HepG2 (cell line): Measurements from ENCODE around the gene HMMR. TPM values are rescaled to one million over a fixed set of nuclear protein-coding genes. Genes with fewer than 3 reads are reported as not detected.

Source experiments
- ATAC-seq: fragments of 200-7000 bp; cut with Tn5 transposase; 3 replicates; pipeline ENCODE4 v1.9.1; 2020; ENCODE audit warnings: mild to moderate bottlenecking, moderate library complexity
- BruUV-seq: library from RNA; stranded (reverse); fragments of 400-500 nt; replicated peaks from 2 replicates; lab custom pipeline; 2021; lab: Mats Ljungman, UMichigan
- CTCF ChIA-PET: fragments of 300-600 bp; formaldehyde crosslinking; extraction: SDS; loops from one replicate; lab custom pipeline; 2021; ENCODE audit warnings: low total read pairs, inconsistent platforms, low intra/inter-chr PET ratio; lab: Yijun Ruan, JAX
- POLR2A ChIA-PET: fragments of 350-600 bp; sonication (Branson Sonifier 250); formaldehyde crosslinking; loops from one replicate; lab custom pipeline; 2020; ENCODE audit warnings: antibody characterized with exemption, inconsistent platforms; lab: Yijun Ruan, JAX
- DNase-seq: peaks from one replicate; pipeline ENCODE4 v3.0.0-alpha.2; 2015; ENCODE audit warnings: low spot score
- FAIRE-seq: peaks from 3 replicates; lab custom pipeline; 2011; peaks lifted over from hg19 to GRCh38; lab: Jason Lieb, UNC
- H2AFZ ChIP-seq: one replicate; pipeline ENCODE4 v1.6.1; 2011; ENCODE audit warnings: low read length, inconsistent platforms
- H3K27ac ChIP-seq: fragments of 300-600 bp; 3 replicates; pipeline ENCODE4 v1.8.0; 2011; ENCODE audit warnings: mixed run types, mild to moderate bottlenecking, mixed read lengths, low read length, inconsistent platforms; ENCODE audit not compliant: insufficient read depth; ENCODE audit errors: extremely low read length
- H3K27me3 ChIP-seq, 2 experiments: fragments of 200-600 bp in 1 of 2; 2 replicates in 1 of 2; 3 replicates in 1 of 2; pipeline versions ENCODE4 v1.6.0 to v1.8.0; 2011; ENCODE audit warnings: low read length in 2 of 2, mild to moderate bottlenecking in 2 of 2, moderate library complexity in 2 of 2, inconsistent platforms in 1 of 2; ENCODE audit not compliant: insufficient read depth in 2 of 2, control insufficient read depth in 1 of 2
- H3K36me3 ChIP-seq, 2 experiments: fragments of 200-600 bp in 1 of 2; replicated peaks in 1 of 2; 2 replicates in 1 of 2; 3 replicates in 1 of 2; pipeline versions ENCODE4 v1.5.1 to v1.8.0; 2011; ENCODE audit warnings: low read length in 2 of 2, inconsistent platforms in 1 of 2; ENCODE audit not compliant: insufficient read depth in 2 of 2, control insufficient read depth in 1 of 2
- H3K4me1 ChIP-seq: 2 replicates; pipeline ENCODE4 v1.5.1; 2012; ENCODE audit warnings: low read length, inconsistent platforms; ENCODE audit not compliant: insufficient read depth
- H3K4me2 ChIP-seq: 2 replicates; pipeline ENCODE4 v1.6.0; 2011; ENCODE audit warnings: low read depth, low read length, inconsistent platforms
- H3K4me3 ChIP-seq, 3 experiments: fragments of 200-600 bp in 1 of 3; sonication (generic), shearing (Covaris generic) in 1 of 3; replicated peaks in 1 of 3; 2 replicates each; pipeline ENCODE4 v1.5.1; 2011 to 2016; ENCODE audit warnings: low read length in 3 of 3, inconsistent platforms in 2 of 3, low read depth in 2 of 3, mild to moderate bottlenecking in 2 of 3, control low read depth in 1 of 3, mixed read lengths in 1 of 3; ENCODE audit not compliant: insufficient read depth in 1 of 3
- H3K79me2 ChIP-seq: one replicate; pipeline ENCODE4 v1.6.1; 2011; ENCODE audit warnings: low read length, inconsistent platforms; ENCODE audit not compliant: insufficient read depth
- H3K9ac ChIP-seq: 2 replicates; pipeline ENCODE4 v1.6.0; 2011; ENCODE audit warnings: mild to moderate bottlenecking, low read depth, low read length, inconsistent platforms; ENCODE audit not compliant: insufficient read depth
- H3K9me3 ChIP-seq: 2 replicates; pipeline ENCODE4 v1.5.1; 2012; ENCODE audit warnings: mild to moderate bottlenecking, low read length
- H4K20me1 ChIP-seq: 2 replicates; pipeline ENCODE4 v1.6.0; 2011; ENCODE audit warnings: inconsistent platforms, mild to moderate bottlenecking, low read length, moderate library complexity; ENCODE audit not compliant: insufficient read depth
- AHR ChIP-seq: IDR thresholded peaks from 2 replicates; pipeline ENCODE4 v1.6.1; 2018; ENCODE audit warnings: missing genetic modification reagents, missing compliant biosample characterization
- ATRX ChIP-seq: sonication (generic); formaldehyde crosslinking; IDR thresholded peaks from 2 replicates; pipeline ENCODE4 v1.4.0; 2020; ENCODE audit warnings: missing genetic modification reagents, borderline replicate concordance
- BRF2 ChIP-seq: sonication (generic); formaldehyde crosslinking; IDR thresholded peaks from 2 replicates; pipeline ENCODE4 v1.8.1; 2022; ENCODE audit warnings: mild to moderate bottlenecking, missing genetic modification reagents
- CBFB ChIP-seq: sonication (generic); formaldehyde crosslinking; IDR thresholded peaks from 2 replicates; pipeline ENCODE4 v1.4.0; 2020; ENCODE audit warnings: missing genetic modification reagents
- CREB1 ChIP-seq, 2 experiments: fragments of 450-650 bp in 1 of 2; IDR thresholded peaks; 2 replicates each; pipeline ENCODE4 v1.6.1; 2016 to 2017; ENCODE audit warnings: control low read depth in 1 of 2, mild to moderate bottlenecking in 1 of 2, missing compliant biosample characterization in 1 of 2, missing genetic modification characterization in 1 of 2
- HBP1 ChIP-seq: IDR thresholded peaks from 2 replicates; pipeline ENCODE4 v1.6.1; 2016; ENCODE audit warnings: low read depth, control low read depth
- HMGA1 ChIP-seq: sonication (generic); formaldehyde crosslinking; conservative IDR thresholded peaks from 2 replicates; pipeline ENCODE4 v1.4.0; 2020; ENCODE audit warnings: missing genetic modification reagents
- HNRNPLL ChIP-seq: fragments of 200-400 bp; formaldehyde crosslinking; IDR thresholded peaks from 2 replicates; pipeline ENCODE4 v1.6.1; 2017; ENCODE audit warnings: mild to moderate bottlenecking, low read depth, low read length; ENCODE audit not compliant: poor library complexity, severe bottlenecking
- KDM5A ChIP-seq: fragments of 200-600 bp; sonication (generic); IDR thresholded peaks from 2 replicates; pipeline ENCODE4 v1.7.0; 2018; ENCODE audit warnings: antibody characterized with exemption, mild to moderate bottlenecking, low read length, borderline replicate concordance
- KDM6A ChIP-seq: IDR thresholded peaks from 2 replicates; pipeline ENCODE4 v1.6.1; 2016; ENCODE audit warnings: low read depth
- PCBP1 ChIP-seq: fragments of 200-400 bp; formaldehyde crosslinking; IDR thresholded peaks from 2 replicates; pipeline ENCODE4 v1.6.1; 2017; ENCODE audit warnings: mild to moderate bottlenecking, low read depth, low read length, borderline replicate concordance
- SRF ChIP-seq: IDR thresholded peaks from 2 replicates; pipeline ENCODE4 v1.6.1; 2011; ENCODE audit warnings: mild to moderate bottlenecking, low read depth, low read length, moderate library complexity
- TRIM24 ChIP-seq: sonication (generic); formaldehyde crosslinking; IDR thresholded peaks from 2 replicates; pipeline ENCODE4 v1.8.0; 2022; ENCODE audit warnings: mild to moderate bottlenecking, missing genetic modification reagents
- ZNF121 ChIP-seq: sonication (generic); formaldehyde crosslinking; IDR thresholded peaks from 2 replicates; pipeline ENCODE4 v1.5.0; 2020; ENCODE audit warnings: mild to moderate bottlenecking, missing genetic modification reagents
- ZNF337 ChIP-seq: sonication (generic); formaldehyde crosslinking; IDR thresholded peaks from 2 replicates; pipeline ENCODE4 v1.5.1; 2020; ENCODE audit warnings: missing genetic modification reagents, low read depth, mild to moderate bottlenecking, borderline replicate concordance
- ZXDC ChIP-seq: sonication (generic); formaldehyde crosslinking; IDR thresholded peaks from 2 replicates; pipeline ENCODE4 v1.5.0; 2020; ENCODE audit warnings: mild to moderate bottlenecking, missing genetic modification reagents
- WGBS: methylation state at CpG from one replicate; pipeline ENCODE4 v1.1.6; 2017; ENCODE audit warnings: low lambda C conversion rate; 5-methylcytosine and 5-hydroxymethylcytosine counted together
- in situ Hi-C: cut with HindIII; loops from 2 replicates; pipeline ENCODE4 v1.10.0; 2017; ENCODE audit warnings: low pct_unique_long_range_greater_than_20kb; ENCODE audit not compliant: extremely low pct_ligation_motif_present
- intact Hi-C: fragments of 100-400 bp; cut with micrococcal nuclease; formaldehyde crosslinking; loops from one replicate; pipeline ENCODE4 v1.10.0; 2022; ENCODE audit not compliant: unreplicated experiment
- polyA plus RNA-seq, 8 experiments: library from polyadenylated mRNA; depleted of rRNA in 3 of 8; stranded (reverse) in 7 of 8; unstranded in 1 of 8; fragments of >200 nt; fragmentation: Illumina TruSeq in 4 of 8; extraction: Trizol in 4 of 8; gene quantifications; 2 replicates each; pipeline versions ENCODE4 v1.2.1 to v1.2.3, GENCODE V29; 2011 to 2016; ENCODE audit warnings: low read depth in 4 of 8, missing spikeins in 1 of 8, mixed read lengths in 1 of 8; ENCODE audit not compliant: insufficient read depth in 1 of 8
- total RNA-seq, 5 experiments: library from RNA; depleted of rRNA; stranded (reverse); fragments of >200 nt; fragmentation: Illumina TruSeq; extraction: Trizol; gene quantifications; 2 replicates each; pipeline ENCODE4 v1.2.3, GENCODE V29; 2016; ENCODE audit warnings: low read depth in 1 of 5

The HMMR gene
- total and polyA plus RNA-seq, 2 of the 13 experiments (the other 11 are each of a cell fraction or from before 2014, with no cell fraction given) = 8.5 to 48.3 TPM

- no peak for TF ChIP-seq TRIM24 (CRISPR knock-in tag)
- no peak for TF ChIP-seq ZNF121 (CRISPR knock-in tag)
- TF ChIP-seq HNRNPLL = no peak
- no peak for TF ChIP-seq KDM5A
- TF ChIP-seq HBP1 (CRISPR knock-in tag) = no peak
- no peak for TF ChIP-seq KDM6A (CRISPR knock-in tag)
- no peak for TF ChIP-seq ZXDC (CRISPR knock-in tag)
- no peak for TF ChIP-seq ZNF337 (CRISPR knock-in tag)
- TF ChIP-seq CREB1 (IDR thresholded peaks at IDR 0.05) = no peak
- TF ChIP-seq CREB1 (CRISPR knock-in tag; IDR thresholded peaks at IDR 0.05) = no peak
- TF ChIP-seq PCBP1 = no peak
- TF ChIP-seq BRF2 (CRISPR knock-in tag) = no peak
- TF ChIP-seq AHR (CRISPR knock-in tag) = no peak
- TF ChIP-seq HMGA1 (CRISPR knock-in tag) = no peak
- TF ChIP-seq SRF = no peak
- no peak for TF ChIP-seq ATRX
- no peak for TF ChIP-seq CBFB
- Histone ChIP-seq H4K20me1 (no peaks in the 10 kb centered on the region), H3K4me1 (peaks cover 7% of the 10 kb centered on the region; the same call in 1 of the 2 replicates), H3K4me2 (no peak overlapping the region), H2AFZ (no peak overlapping the region), H3K9ac (no peak overlapping the region), H3K4me3 (no peak overlapping the region), H3K27ac (no peak overlapping the region), H3K79me2 (no peaks in the 10 kb centered on the region), H3K36me3 (no peaks in the 10 kb centered on the region), H3K27me3 (no peaks in the 10 kb centered on the region), H3K9me3 (no peaks in the 10 kb centered on the region)
- DNase-seq = no peak
- 0% methylated on average over 1 of the region's 1 CpG for WGBS
- intact Hi-C loops = no loop called here
- ATAC-seq = no peak
- no peak for FAIRE-seq
- BruUV-seq = no TSS peak
- ChIA-PET CTCF (no interaction called here), POLR2A (no interaction called here)
- in situ Hi-C loops = no loop called here
Measured at GRCh38 chr5:163525096-163525495, 64.7 kb downstream of the HMMR start.
